HUES6 (cell line): Measurements from ENCODE around the gene CFAP74.

Source experiments
- H3K27ac ChIP-seq: 2 replicates; pipeline ENCODE4 v1.7.0; 2013; ENCODE audit warnings: low read depth, mild to moderate bottlenecking, low read length, inconsistent platforms
- H3K27me3 ChIP-seq: 2 replicates; pipeline ENCODE4 v1.6.1; 2013; ENCODE audit warnings: low read length; ENCODE audit not compliant: control insufficient read depth, insufficient read depth
- H3K36me3 ChIP-seq: 2 replicates; pipeline ENCODE4 v1.6.1; 2013; ENCODE audit warnings: low read length; ENCODE audit not compliant: control insufficient read depth, insufficient read depth
- H3K4me1 ChIP-seq: 2 replicates; pipeline ENCODE4 v1.6.1; 2013; ENCODE audit warnings: low read length; ENCODE audit not compliant: control insufficient read depth, insufficient read depth
- H3K4me3 ChIP-seq: 2 replicates; pipeline ENCODE4 v1.5.1; 2013; ENCODE audit warnings: low read depth, low read length
- H3K9ac ChIP-seq: one replicate; pipeline ENCODE4 v1.6.1; 2013; ENCODE audit warnings: mild to moderate bottlenecking, low read length
- H3K9me3 ChIP-seq: 2 replicates; pipeline ENCODE4 v1.6.1; 2013; ENCODE audit warnings: low read depth, low read length; ENCODE audit not compliant: control insufficient read depth, insufficient read depth

CFAP74 gene

GRCh38 chr1:1965546-1965945, 38.0 kb downstream of the CFAP74 start:
- H3K9me3 ChIP-seq = no peaks in the 10 kb centered on the region
- H3K4me3 ChIP-seq = no peak overlapping the region
- no peaks in the 10 kb centered on the region for H3K36me3 ChIP-seq
- no peak overlapping the region for H3K9ac ChIP-seq
- no peaks in the 10 kb centered on the region for H3K27me3 ChIP-seq
- peaks cover 11% of the 10 kb centered on the region for H3K4me1 ChIP-seq
- no peak overlapping the region for H3K27ac ChIP-seq

DNA sequence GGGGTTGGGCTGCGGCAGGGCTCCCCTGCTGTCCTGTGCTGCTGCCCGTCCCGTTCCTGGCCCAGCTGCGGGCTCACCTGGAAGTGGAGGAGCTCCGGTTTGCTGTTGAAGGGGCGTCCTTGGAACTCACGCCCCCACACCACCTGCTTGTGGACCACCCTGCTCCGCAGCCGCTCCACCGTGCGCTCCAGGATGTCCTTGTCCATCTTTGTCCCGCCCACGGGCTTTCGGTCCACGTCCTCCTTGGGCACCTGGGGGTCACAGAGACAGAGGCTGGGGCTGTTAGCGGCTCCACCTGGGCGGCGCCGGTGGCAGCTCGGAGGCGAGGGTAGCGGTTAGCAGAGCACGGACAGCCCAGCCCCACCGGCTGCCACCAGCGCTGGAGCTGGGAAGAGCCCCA, 38.8 kb downstream of the CFAP74 start:
- Histone ChIP-seq H3K4me3 (no peak overlapping the region), H3K4me1 (peaks cover 15% of the 10 kb centered on the region), H3K27ac (no peak overlapping the region), H3K36me3 (no peaks in the 10 kb centered on the region), H3K9ac (no peak overlapping the region), H3K9me3 (no peaks in the 10 kb centered on the region), H3K27me3 (no peaks in the 10 kb centered on the region)

DNA sequence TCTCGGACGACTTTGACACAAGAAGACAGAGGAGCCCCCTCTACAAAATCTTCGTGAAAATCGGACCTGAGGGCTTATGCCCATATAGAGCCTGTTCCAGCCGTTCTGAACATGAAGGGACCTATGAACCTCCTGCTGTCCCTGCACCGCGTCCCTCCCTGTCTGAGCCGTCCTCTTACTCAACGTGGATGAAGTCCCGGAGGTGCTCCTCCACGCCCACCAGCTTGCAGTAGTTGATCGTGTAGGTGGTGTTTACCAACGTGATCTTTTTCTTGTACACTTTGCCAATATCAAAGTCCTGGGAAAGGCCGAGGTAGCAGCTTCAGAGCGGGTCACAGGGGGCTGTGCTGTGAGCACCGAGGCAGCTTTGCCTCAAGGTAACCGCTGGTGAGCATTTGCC, 40.0 kb downstream of the CFAP74 start:
- Histone ChIP-seq H3K36me3 (no peaks in the 10 kb centered on the region), H3K4me1 (peaks cover 15% of the 10 kb centered on the region), H3K9me3 (no peaks in the 10 kb centered on the region), H3K27ac (no peak overlapping the region), H3K9ac (no peak overlapping the region), H3K27me3 (no peaks in the 10 kb centered on the region), H3K4me3 (no peak overlapping the region)

DNA sequence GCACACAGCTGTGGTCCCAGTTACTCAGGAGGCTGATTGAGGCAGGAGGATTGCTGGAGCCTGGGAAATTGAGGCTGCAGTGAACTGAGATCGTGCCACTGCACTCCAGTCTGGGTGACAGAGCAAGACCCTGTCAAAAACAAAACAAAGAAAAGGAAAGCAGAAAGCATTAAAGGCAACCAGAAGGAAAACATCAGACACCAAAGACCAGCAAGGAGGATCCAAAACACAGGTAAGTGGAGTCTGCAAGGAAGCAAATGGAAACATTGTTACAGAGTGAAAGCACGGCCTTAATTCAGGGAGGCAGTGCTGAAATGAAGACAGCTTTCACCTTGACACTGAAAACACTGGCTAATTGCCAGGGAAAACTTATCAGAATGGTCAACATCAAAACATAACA, 40.8 kb downstream of the CFAP74 start:
- no peak overlapping the region for H3K27ac ChIP-seq
- no peak overlapping the region for H3K4me3 ChIP-seq
- H3K4me1 ChIP-seq = peaks cover 15% of the 10 kb centered on the region
- H3K9me3 ChIP-seq = no peaks in the 10 kb centered on the region
- H3K36me3 ChIP-seq = no peaks in the 10 kb centered on the region
- no peak overlapping the region for H3K9ac ChIP-seq
- H3K27me3 ChIP-seq = no peaks in the 10 kb centered on the region

DNA sequence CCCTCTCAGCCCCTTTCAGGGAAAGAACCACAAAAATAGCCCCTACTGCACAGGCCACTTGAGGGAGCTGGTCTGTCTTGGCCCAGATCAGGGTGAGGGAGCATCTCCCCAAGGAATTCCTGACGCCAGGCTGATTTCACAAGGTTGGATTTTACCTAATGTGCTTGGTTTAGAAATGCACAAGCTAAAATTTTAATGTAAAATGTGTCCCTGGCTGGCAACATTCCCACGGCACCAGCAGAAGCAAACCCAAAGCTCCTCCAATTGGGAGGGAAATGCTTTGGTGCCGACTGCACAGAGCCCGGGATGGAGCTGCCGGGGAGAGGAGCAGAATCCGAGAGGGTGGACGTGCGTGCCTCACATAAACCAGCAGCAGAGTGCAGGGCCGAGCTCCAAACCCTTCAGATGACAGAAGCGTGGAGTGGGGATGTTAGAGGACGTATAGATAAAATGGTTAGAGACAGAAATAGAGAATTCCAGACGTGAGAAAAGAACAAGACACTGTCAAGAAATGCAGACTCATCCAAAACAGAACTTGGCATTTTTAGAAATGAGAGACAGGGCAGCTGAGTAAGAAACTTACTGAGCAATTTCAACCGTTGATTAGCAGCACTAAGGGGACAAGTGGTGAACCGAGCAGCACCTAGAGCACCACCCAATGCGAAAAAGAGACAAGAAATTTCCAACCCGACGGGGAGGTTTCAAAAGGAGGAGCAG, 42.9 kb downstream of the CFAP74 start:
- Histone ChIP-seq H3K9me3 (no peaks in the 10 kb centered on the region), H3K9ac (no peak overlapping the region), H3K27ac (no peak overlapping the region), H3K36me3 (no peaks in the 10 kb centered on the region), H3K4me1 (peaks cover 15% of the 10 kb centered on the region), H3K27me3 (no peaks in the 10 kb centered on the region), H3K4me3 (0 out of 2 replicates have a peak overlapping the region, but pooled peaks have one; percentile 44)

GRCh38 chr1:1959840-1960479, 43.6 kb downstream of the CFAP74 start:
- Histone ChIP-seq H3K4me3 (peak overlapping the region; percentile 44), H3K4me1 (peaks cover 15% of the 10 kb centered on the region), H3K36me3 (no peaks in the 10 kb centered on the region), H3K27ac (no peak overlapping the region), H3K9ac (no peak overlapping the region), H3K27me3 (no peaks in the 10 kb centered on the region), H3K9me3 (no peaks in the 10 kb centered on the region)

- Histone ChIP-seq H3K4me1 (peaks cover 15% of the 10 kb centered on the region), H3K36me3 (no peaks in the 10 kb centered on the region), H3K27ac (no peak overlapping the region), H3K4me3 (peak overlapping the region; percentile 44), H3K27me3 (no peaks in the 10 kb centered on the region), H3K9ac (no peak overlapping the region), H3K9me3 (0 out of 2 replicates have a peak, but pooled peaks cover 4% of the 10 kb centered on the region)
These were observed 44.1 kb downstream of the CFAP74 start for GRCh38 chr1:1959459-1959839.

DNA sequence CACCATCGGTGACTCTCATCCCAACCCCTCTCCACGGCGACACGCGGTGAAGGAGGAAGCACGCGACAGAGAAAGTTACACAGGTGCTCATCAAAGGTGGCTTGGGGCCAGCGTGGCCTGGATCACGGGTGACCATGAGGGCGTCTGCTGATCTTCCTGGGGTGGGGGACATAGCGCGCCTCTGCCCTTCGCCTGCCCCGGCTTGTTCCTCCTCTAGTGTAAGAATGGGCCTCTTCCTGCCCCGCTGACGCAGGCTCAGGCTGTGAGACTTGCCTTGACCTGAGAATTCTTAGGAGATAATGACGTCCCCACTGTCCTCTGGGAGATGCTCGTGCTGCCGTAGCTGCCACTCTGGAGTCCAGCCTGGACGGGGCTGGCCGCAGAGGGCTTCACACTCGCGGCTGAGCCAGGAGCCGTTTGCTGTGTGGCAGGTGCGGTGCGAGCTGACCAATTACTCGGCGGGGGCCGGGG, 45.5 kb downstream of the CFAP74 start:
- no peaks in the 10 kb centered on the region for H3K36me3 ChIP-seq
- 0 out of 2 replicates have a peak, but pooled peaks cover 6% of the 10 kb centered on the region for H3K9me3 ChIP-seq
- no peak overlapping the region for H3K4me3 ChIP-seq
- H3K27me3 ChIP-seq = no peaks in the 10 kb centered on the region
- no peak overlapping the region for H3K9ac ChIP-seq
- H3K4me1 ChIP-seq = peaks cover 15% of the 10 kb centered on the region
- no peak overlapping the region for H3K27ac ChIP-seq

DNA sequence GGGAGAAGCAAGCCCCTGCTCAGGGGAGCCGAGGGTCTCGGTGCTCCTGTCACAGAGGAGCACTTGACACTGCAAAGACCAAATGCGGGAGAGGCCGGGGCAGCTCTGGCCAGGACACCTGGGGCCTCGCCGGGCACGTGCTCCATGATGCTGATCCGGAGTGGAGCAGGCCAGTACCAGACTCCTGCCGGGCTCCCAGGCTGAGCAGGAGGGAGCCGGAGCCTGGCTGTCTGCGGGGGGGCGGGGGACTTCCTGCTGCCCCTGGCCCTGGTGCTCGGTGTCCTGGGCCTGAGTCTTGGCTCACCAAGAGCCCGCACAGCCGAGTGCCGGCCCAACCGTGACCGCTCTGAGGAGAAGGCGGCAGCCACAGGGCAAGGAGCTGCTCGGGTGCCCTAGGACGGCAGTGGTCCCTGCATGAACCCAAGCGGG, 46.0 kb downstream of the CFAP74 start:
- Histone ChIP-seq H3K4me3 (no peak overlapping the region), H3K27ac (no peak overlapping the region), H3K27me3 (no peaks in the 10 kb centered on the region), H3K9ac (no peak overlapping the region), H3K36me3 (no peaks in the 10 kb centered on the region), H3K4me1 (peaks cover 15% of the 10 kb centered on the region), H3K9me3 (0 out of 2 replicates have a peak, but pooled peaks cover 6% of the 10 kb centered on the region)

DNA sequence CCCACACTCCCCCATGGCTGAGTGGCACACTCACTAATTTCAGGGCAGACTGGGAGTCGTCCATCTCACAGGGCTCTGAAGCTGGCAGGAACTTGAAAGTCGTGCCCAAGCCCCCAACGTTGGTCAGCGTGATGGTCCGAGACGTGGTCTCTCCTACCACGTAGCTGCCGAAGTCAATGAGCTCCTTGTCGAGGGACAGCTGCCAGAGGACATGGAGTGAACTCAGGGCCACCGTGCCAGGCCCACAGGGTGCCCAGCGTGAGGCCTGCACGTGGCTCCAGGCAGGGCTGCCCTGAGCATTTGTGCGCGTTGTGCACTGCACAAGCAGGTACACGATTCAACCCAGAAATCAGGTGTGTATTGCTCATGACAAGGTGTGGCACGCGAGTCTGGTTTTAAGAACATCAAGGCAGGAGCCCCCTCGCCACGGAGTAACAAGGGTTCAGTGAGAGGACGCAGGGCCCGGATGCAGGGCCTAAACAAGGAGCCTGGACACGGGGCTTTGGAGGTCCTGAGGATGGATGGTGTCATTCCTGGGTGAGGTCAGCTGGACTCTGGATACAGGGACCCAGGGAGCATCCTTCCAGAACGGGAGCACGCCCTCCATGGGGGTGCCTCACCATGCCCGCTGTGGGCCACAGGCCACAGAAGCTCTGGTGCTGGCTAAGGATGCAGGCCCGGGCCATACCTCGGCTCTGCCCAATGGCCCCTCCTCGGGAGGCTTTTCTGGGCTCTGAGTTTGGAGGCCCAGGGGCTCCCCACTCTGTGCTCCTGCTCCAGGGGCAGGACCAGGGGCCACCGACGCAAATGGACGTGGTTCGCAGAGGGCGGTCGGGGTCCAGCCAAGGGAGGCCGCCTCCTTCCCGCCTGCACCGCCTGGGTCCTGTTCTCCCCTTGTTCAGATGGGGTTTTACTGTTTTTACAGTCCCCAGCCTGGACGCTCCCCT, 46.7 kb downstream of the CFAP74 start:
- no peak overlapping the region for H3K4me3 ChIP-seq
- 0 out of 2 replicates have a peak, but pooled peaks cover 6% of the 10 kb centered on the region for H3K9me3 ChIP-seq
- no peaks in the 10 kb centered on the region for H3K36me3 ChIP-seq
- H3K4me1 ChIP-seq = peaks cover 15% of the 10 kb centered on the region
- no peak overlapping the region for H3K9ac ChIP-seq
- H3K27ac ChIP-seq = no peak overlapping the region
- H3K27me3 ChIP-seq = no peaks in the 10 kb centered on the region
